HG03159 (cell line): ENCODE results near the gene PHACTR2.
A peak's percentile ranks its signal among the peaks of the same experiment; 100 is the strongest.

Experiments used
- ATAC-seq: cut with Tn5 transposase; IDR thresholded peaks from one replicate; pipeline ENCODE4 v1.9.1; 2021; ENCODE audit warnings: mild to moderate bottlenecking, moderate library complexity; ENCODE audit not compliant: unreplicated experiment

PHACTR2 gene

GRCh38 chr6:143803769-143804568 lies 126.2 kb downstream of the PHACTR2 start:
- no peak for ATAC-seq

GRCh38 chr6:143804835-143805239 lies 127.1 kb downstream of the PHACTR2 start:
- no peak for ATAC-seq

- ATAC-seq = no peak
Measured at GRCh38 chr6:143806282-143807102, 128.7 kb downstream of the PHACTR2 start.

GRCh38 chr6:143807103-143807772 lies 129.5 kb downstream of the PHACTR2 start:
- no peak for ATAC-seq

- no peak for ATAC-seq
Measured at GRCh38 chr6:143810745-143811144, 133.0 kb downstream of the PHACTR2 start.

- ATAC-seq = no peak
Measured at GRCh38 chr6:143811501-143812157, 133.9 kb downstream of the PHACTR2 start.

GRCh38 chr6:143817621-143818020 lies 139.9 kb downstream of the PHACTR2 start:
- no peak for ATAC-seq

- ATAC-seq = no peak
Measured at GRCh38 chr6:143821359-143821758, 143.6 kb downstream of the PHACTR2 start.

GRCh38 chr6:143822584-143823024 lies 144.8 kb downstream of the PHACTR2 start:
- no peak for ATAC-seq

- ATAC-seq = no peak
Measured at GRCh38 chr6:143823548-143823947, 145.8 kb downstream of the PHACTR2 start.

GRCh38 chr6:143828572-143828971 lies 150.8 kb downstream of the PHACTR2 start:
- no peak for ATAC-seq

- no peak for ATAC-seq
Measured at GRCh38 chr6:143836150-143836549, 158.4 kb downstream of the PHACTR2 start.

- ATAC-seq = no peak
Measured at GRCh38 chr6:143838395-143838794, 160.6 kb downstream of the PHACTR2 start.

GRCh38 chr6:143839196-143839595 lies 161.4 kb downstream of the PHACTR2 start:
- ATAC-seq = no peak

- ATAC-seq = no peak
Measured at GRCh38 chr6:143840595-143841265, 163.0 kb downstream of the PHACTR2 start.

- no peak for ATAC-seq
Measured at GRCh38 chr6:143842461-143842901, 164.7 kb downstream of the PHACTR2 start.

GRCh38 chr6:143842902-143843676 lies 165.3 kb downstream of the PHACTR2 start, which contains the start of gene LTV1:
Gene LTV1, plus strand, starts transcription at chr6:143843338. Its CDS starts 140 bp downstream, at chr6:143843478.
- ATAC-seq = peak; percentile 99

- ATAC-seq = peak; percentile 3
Measured at GRCh38 chr6:143843677-143843999, 165.9 kb downstream of the PHACTR2 start.

GRCh38 chr6:143844006-143844405 lies 166.2 kb downstream of the PHACTR2 start:
- ATAC-seq = no peak
